Neuronal stem cell (in vitro differentiated cells): Measurements from ENCODE around the gene SLC35E1.

Source experiments
- DNase-seq: peaks from one replicate; pipeline ENCODE4 v3.0.0-alpha.2; 2013; ENCODE audit warnings: low spot score
- H2AFZ ChIP-seq: one replicate; pipeline ENCODE4 v1.6.1; 2013; ENCODE audit warnings: mild to moderate bottlenecking, low read length, inconsistent platforms
- H2AK5ac ChIP-seq: 2 replicates; pipeline ENCODE4 v1.6.1; 2013; ENCODE audit warnings: low read depth, mild to moderate bottlenecking, inconsistent platforms, low read length, moderate library complexity, mixed read lengths
- H2BK120ac ChIP-seq: 2 replicates; pipeline ENCODE4 v1.6.1; 2013; ENCODE audit warnings: low read depth, mild to moderate bottlenecking, inconsistent platforms, low read length, moderate library complexity, mixed read lengths
- H2BK12ac ChIP-seq: one replicate; pipeline ENCODE4 v1.6.1; 2013; ENCODE audit warnings: low read length, inconsistent platforms
- H2BK15ac ChIP-seq: 2 replicates; pipeline ENCODE4 v1.6.1; 2013; ENCODE audit warnings: mild to moderate bottlenecking, low read length, inconsistent platforms, mixed read lengths
- H2BK5ac ChIP-seq: one replicate; pipeline ENCODE4 v1.6.1; 2013; ENCODE audit warnings: inconsistent platforms, mild to moderate bottlenecking, low read length, moderate library complexity
- H3K14ac ChIP-seq: one replicate; pipeline ENCODE4 v1.6.1; 2013; ENCODE audit warnings: low read length, inconsistent platforms
- H3K18ac ChIP-seq: 2 replicates; pipeline ENCODE4 v1.6.1; 2013; ENCODE audit warnings: low read length, inconsistent platforms
- H3K23ac ChIP-seq: 2 replicates; pipeline ENCODE4 v1.6.1; 2013; ENCODE audit warnings: low read depth, mild to moderate bottlenecking, mixed read lengths, low read length, inconsistent platforms; ENCODE audit not compliant: poor library complexity
- H3K27ac ChIP-seq: replicated peaks from 3 replicates; pipeline ENCODE4 v1.5.1; 2013; ENCODE audit warnings: low read length, inconsistent platforms
- H3K27me3 ChIP-seq, 3 experiments: 2 replicates each; pipeline ENCODE4 v1.6.1; 2013; ENCODE audit warnings: low read length in 3 of 3, mild to moderate bottlenecking in 2 of 3, inconsistent platforms in 1 of 3, low read depth in 1 of 3, mixed read lengths in 1 of 3, moderate library complexity in 1 of 3; ENCODE audit not compliant: control insufficient read depth in 3 of 3, insufficient read depth in 3 of 3
- H3K36me3 ChIP-seq, 2 donors: replicated peaks in 1 of 2; 2 replicates each; pipeline ENCODE4 v1.6.1; 2013; ENCODE audit warnings: low read length in 2 of 2; ENCODE audit not compliant: control insufficient read depth in 2 of 2, insufficient read depth in 2 of 2
- H3K4ac ChIP-seq: 2 replicates; pipeline ENCODE4 v1.6.1; 2013; ENCODE audit warnings: inconsistent platforms, mild to moderate bottlenecking, low read length, moderate library complexity
- H3K4me1 ChIP-seq, 2 donors: 1 replicate in 1 of 2; 2 replicates in 1 of 2; pipeline ENCODE4 v1.6.1; 2013; ENCODE audit warnings: low read length in 2 of 2, low read depth in 1 of 2; ENCODE audit not compliant: control insufficient read depth in 2 of 2, insufficient read depth in 1 of 2
- H3K4me2 ChIP-seq: one replicate; pipeline ENCODE4 v1.6.1; 2013; ENCODE audit warnings: mild to moderate bottlenecking, low read length, inconsistent platforms; ENCODE audit not compliant: insufficient read depth, poor library complexity, severe bottlenecking
- H3K4me3 ChIP-seq, 2 donors: 2 replicates each; pipeline ENCODE4 v1.5.1; 2013; ENCODE audit warnings: low read length in 2 of 2, mild to moderate bottlenecking in 2 of 2, inconsistent platforms in 1 of 2, moderate library complexity in 1 of 2
- H3K79me1 ChIP-seq: one replicate; pipeline ENCODE4 v1.6.1; 2013; ENCODE audit warnings: low read depth, mild to moderate bottlenecking, inconsistent platforms, low read length, moderate library complexity
- H3K9ac ChIP-seq: one replicate; pipeline ENCODE4 v1.6.1; 2013; ENCODE audit warnings: mild to moderate bottlenecking, low read depth, low read length, inconsistent platforms; ENCODE audit not compliant: poor library complexity
- H3K9me3 ChIP-seq, 2 donors: replicated peaks in 1 of 2; 2 replicates each; pipeline versions ENCODE3 to v1.6.1; 2013; ENCODE audit warnings: low read length in 2 of 2, mild to moderate bottlenecking in 2 of 2, inconsistent platforms in 1 of 2, low read depth in 1 of 2, mixed read lengths in 1 of 2, moderate library complexity in 1 of 2; ENCODE audit not compliant: control insufficient read depth in 2 of 2, insufficient read depth in 1 of 2
- H4K8ac ChIP-seq: one replicate; pipeline ENCODE4 v1.6.1; 2013; ENCODE audit warnings: low read depth, mild to moderate bottlenecking, inconsistent platforms, low read length, moderate library complexity
- H4K91ac ChIP-seq: one replicate; pipeline ENCODE4 v1.6.1; 2013; ENCODE audit warnings: low read length, low read depth, mild to moderate bottlenecking, inconsistent platforms; ENCODE audit not compliant: poor library complexity
- WGBS, 2 donors: extraction: QIAGEN DNeasy Blood & Tissue Kit; methylation state at CpG; one replicate each; pipeline ENCODE4 v1.1.7; 2013; ENCODE audit warnings: missing lambda C conversion rate in 2 of 2, mixed read lengths in 1 of 2; ENCODE audit not compliant: insufficient read length in 2 of 2, insufficient replicate concordance in 1 of 2; ENCODE audit errors: extremely low coverage in 2 of 2; 5-methylcytosine and 5-hydroxymethylcytosine counted together

Gene SLC35E1

DNA sequence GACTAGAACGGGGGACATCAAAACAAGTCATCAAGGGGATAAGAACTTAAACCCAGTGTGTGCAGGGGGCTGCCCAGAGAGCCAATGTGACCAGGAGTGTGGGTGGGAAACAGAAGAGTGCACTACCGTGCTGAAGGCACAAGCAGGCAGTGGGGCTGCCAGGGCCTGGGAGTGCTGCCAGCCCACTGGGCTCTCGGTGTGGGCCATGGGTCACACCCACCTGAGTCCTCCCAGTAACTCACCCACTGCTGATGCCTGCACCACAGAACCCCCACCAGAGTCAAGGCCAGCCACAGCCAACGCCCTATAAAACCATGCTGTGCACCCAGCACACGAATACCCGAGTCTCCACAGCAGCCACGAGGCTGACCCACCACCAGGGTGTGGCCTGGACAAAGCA is 47.2 kb upstream of the SLC35E1 start:
- Histone ChIP-seq H2AFZ (no peak overlapping the region), H2AK5ac (no peak overlapping the region), H3K4me1 (peaks cover 0 to 3% of the 10 kb centered on the region in 2 donors), H3K4me3 (no peak overlapping the region), H3K14ac (no peak overlapping the region), H3K79me1 (peaks cover 24% of the 10 kb centered on the region), H4K91ac (no peak overlapping the region), H3K18ac (no peak overlapping the region), H3K23ac (no peak overlapping the region), H3K4me2 (no peak overlapping the region), H3K36me3 (peaks cover 0 to 14% of the 10 kb centered on the region in 2 donors), H2BK15ac (no peak overlapping the region), H2BK12ac (no peak overlapping the region), H4K8ac (no peak overlapping the region), H2BK5ac (no peak overlapping the region), H3K27me3 (no peaks in the 10 kb centered on the region), H3K9me3 (no peaks in the 10 kb centered on the region), H3K4ac (no peak overlapping the region), H3K27ac (no peak overlapping the region), H3K9ac (no peak overlapping the region), H2BK120ac (peak overlapping the region; percentile 45)
- no peak for DNase-seq
- no CpG with 5 or more reads among the region's 7 CpGs for WGBS, 2 donors

DNA sequence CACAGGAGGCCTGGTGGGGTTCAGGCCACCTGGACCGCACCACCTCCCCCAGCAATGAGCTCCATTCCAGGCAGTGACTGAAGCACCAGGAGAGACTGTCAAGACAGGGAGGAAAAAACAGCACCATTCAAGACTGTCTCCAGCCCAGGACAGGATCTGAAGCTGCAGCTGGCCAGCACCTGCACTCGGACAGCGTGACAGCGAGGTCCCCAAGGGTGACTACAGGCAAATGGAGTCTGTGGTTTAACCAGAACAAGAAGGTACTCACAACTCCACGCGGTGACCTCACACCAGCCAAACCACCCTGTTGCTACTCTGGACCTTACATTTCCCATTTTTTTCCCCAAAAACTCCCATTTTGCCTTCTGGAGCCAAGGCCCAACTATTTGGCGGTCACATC is 46.0 kb upstream of the SLC35E1 start:
- peaks cover 28% of the 10 kb centered on the region for H3K79me1 ChIP-seq
- H3K27ac ChIP-seq, result no peak overlapping the region
- H3K18ac ChIP-seq, result no peak overlapping the region
- no peak overlapping the region for H2BK5ac ChIP-seq
- no peaks in the 10 kb centered on the region for H3K9me3 ChIP-seq
- H3K4me2 ChIP-seq, result no peak overlapping the region
- H2BK120ac ChIP-seq, result no peak overlapping the region
- no peak overlapping the region for H4K91ac ChIP-seq
- H3K4me1 ChIP-seq, result peaks cover 0 to 3% of the 10 kb centered on the region in 2 donors
- H2AK5ac ChIP-seq, result no peak overlapping the region
- H2BK12ac ChIP-seq, result no peak overlapping the region
- no peak overlapping the region for H3K14ac ChIP-seq
- no peak overlapping the region for H3K9ac ChIP-seq
- no peak overlapping the region for H2BK15ac ChIP-seq
- no peak for DNase-seq
- H4K8ac ChIP-seq, result no peak overlapping the region
- no peak overlapping the region for H3K4ac ChIP-seq
- H3K23ac ChIP-seq, result no peak overlapping the region
- peaks cover 0 to 2% of the 10 kb centered on the region in 2 donors for H3K36me3 ChIP-seq
- H2AFZ ChIP-seq, result no peak overlapping the region
- WGBS, 2 donors, result no CpG with 5 or more reads among the region's 7 CpGs
- no peaks in the 10 kb centered on the region for H3K27me3 ChIP-seq
- no peak overlapping the region for H3K4me3 ChIP-seq

- H4K8ac ChIP-seq, result no peak overlapping the region
- H3K23ac ChIP-seq, result no peak overlapping the region
- no peak overlapping the region for H3K27ac ChIP-seq
- no peak overlapping the region for H3K18ac ChIP-seq
- no peak for DNase-seq
- no peaks in the 10 kb centered on the region for H3K27me3 ChIP-seq
- no peak overlapping the region for H2AK5ac ChIP-seq
- peaks cover 26% of the 10 kb centered on the region for H3K79me1 ChIP-seq
- H2BK120ac ChIP-seq, result no peak overlapping the region
- H3K4me2 ChIP-seq, result no peak overlapping the region
- H3K9ac ChIP-seq, result no peak overlapping the region
- H4K91ac ChIP-seq, result no peak overlapping the region
- H2BK12ac ChIP-seq, result no peak overlapping the region
- no peak overlapping the region for H3K4ac ChIP-seq
- no peak overlapping the region for H2AFZ ChIP-seq
- H2BK5ac ChIP-seq, result no peak overlapping the region
- H3K9me3 ChIP-seq, result no peaks in the 10 kb centered on the region
- no peak overlapping the region for H2BK15ac ChIP-seq
- peaks cover 0 to 3% of the 10 kb centered on the region in 2 donors for H3K4me1 ChIP-seq
- no peaks in the 10 kb centered on the region for H3K36me3 ChIP-seq
- no peak overlapping the region for H3K14ac ChIP-seq
- WGBS, 2 donors, result no CpG with 5 or more reads among the region's 1 CpG
- H3K4me3 ChIP-seq, result no peak overlapping the region
Observed at GRCh38 chr19:16615808-16616207, 43.6 kb upstream of the SLC35E1 start.

GRCh38 chr19:16614941-16615340 is 42.7 kb upstream of the SLC35E1 start:
- no peak overlapping the region for H3K27ac ChIP-seq

More at GRCh38 chr19:16614941-16615340, 42.7 kb upstream of the SLC35E1 start:
- Histone ChIP-seq H3K9ac (no peak overlapping the region), H3K4ac (no peak overlapping the region), H2BK120ac (no peak overlapping the region), H3K27me3 (no peaks in the 10 kb centered on the region), H4K91ac (no peak overlapping the region), H3K18ac (no peak overlapping the region), H3K9me3 (no peaks in the 10 kb centered on the region), H2AK5ac (no peak overlapping the region), H3K79me1 (peaks cover 22% of the 10 kb centered on the region), H3K36me3 (no peaks in the 10 kb centered on the region), H2AFZ (no peak overlapping the region), H2BK15ac (no peak overlapping the region), H2BK12ac (no peak overlapping the region), H3K4me3 (no peak overlapping the region), H3K23ac (no peak overlapping the region), H3K4me2 (no peak overlapping the region), H2BK5ac (no peak overlapping the region), H4K8ac (no peak overlapping the region), H3K14ac (no peak overlapping the region), H3K4me1 (peaks cover 0 to 3% of the 10 kb centered on the region in 2 donors)
- DNase-seq, result no peak
- WGBS, 2 donors, result no CpG with 5 or more reads among the region's 2 CpGs
